Karpas-422 (cell line): ENCODE data around the gene TRIM14. TPM values are rescaled to one million over a fixed set of nuclear protein-coding genes. Genes with fewer than 3 reads are reported as not detected.
"Not testable (repeated sequence)": the region's sequence is repeated elsewhere in the genome, so short reads cannot be mapped to it uniquely, and the experiment has no call there.

Experiments used
- DNase-seq: peaks from one replicate; pipeline ENCODE4 v3.0.0-alpha.2; 2015
- H2AFZ ChIP-seq: fragments of 200-600 bp; sonication (generic); 2 replicates; pipeline ENCODE4 v1.6.1; 2014; ENCODE audit warnings: antibody characterized with exemption, low read length, mixed read lengths
- H3K27ac ChIP-seq: fragments of 200-600 bp; sonication (generic); 2 replicates; pipeline ENCODE4 v1.5.1; 2014; ENCODE audit warnings: mild to moderate bottlenecking, low read length, moderate library complexity
- H3K27me3 ChIP-seq: fragments of 200-600 bp; sonication (generic); 2 replicates; pipeline ENCODE4 v1.6.1; 2014; ENCODE audit warnings: low read length, mixed read lengths
- H3K36me3 ChIP-seq: fragments of 200-600 bp; sonication (generic); 2 replicates; pipeline ENCODE4 v1.6.1; 2014; ENCODE audit warnings: low read length, mixed read lengths; ENCODE audit not compliant: insufficient read depth
- H3K4me1 ChIP-seq: fragments of 200-600 bp; sonication (generic); 2 replicates; pipeline ENCODE4 v1.6.1; 2014; ENCODE audit warnings: mild to moderate bottlenecking, low read length, mixed read lengths
- H3K4me2 ChIP-seq: fragments of 200-600 bp; sonication (generic); 2 replicates; pipeline ENCODE4 v1.6.1; 2014; ENCODE audit warnings: low read length, low read depth, mild to moderate bottlenecking; ENCODE audit not compliant: poor library complexity, severe bottlenecking
- H3K4me3 ChIP-seq: fragments of 200-600 bp; sonication (generic); 2 replicates; pipeline ENCODE4 v1.5.1; 2014; ENCODE audit warnings: mild to moderate bottlenecking, antibody characterized with exemption, low read length, mixed read lengths
- H3K79me2 ChIP-seq: fragments of 200-600 bp; sonication (generic); 2 replicates; pipeline ENCODE4 v1.6.1; 2014; ENCODE audit warnings: mild to moderate bottlenecking, low read length, mixed read lengths
- H3K9ac ChIP-seq: fragments of 200-600 bp; sonication (generic); 2 replicates; pipeline ENCODE4 v1.6.0; 2014; ENCODE audit warnings: low read length
- H3K9me2 ChIP-seq: fragments of 200-600 bp; sonication (generic), shearing (Covaris generic); replicated peaks from 2 replicates; pipeline ENCODE4 v1.6.0; 2014; ENCODE audit warnings: mild to moderate bottlenecking, low read length, moderate library complexity; ENCODE audit not compliant: insufficient read depth
- H3K9me3 ChIP-seq: fragments of 300-700, 200-600 bp; sonication (generic); 2 replicates; pipeline ENCODE4 v1.6.1; 2014; ENCODE audit warnings: low read length, mixed read lengths
- H4K20me1 ChIP-seq: fragments of 200-600 bp; sonication (generic); 2 replicates; pipeline ENCODE4 v1.6.1; 2014; ENCODE audit warnings: mild to moderate bottlenecking, antibody characterized with exemption, low read length, low read depth; ENCODE audit not compliant: insufficient read depth
- total RNA-seq: library from RNA; depleted of rRNA; stranded (reverse); fragments of >200 nt; shearing (Covaris generic); gene quantifications from 2 replicates; pipeline ENCODE4 v1.2.3, GENCODE V29; 2014; ENCODE audit warnings: low replicate concordance

TRIM14 gene
- total RNA-seq, 1 experiment from 2014 or later = 17.5 TPM

- Histone ChIP-seq H3K79me2 (no peaks in the 10 kb centered on the region), H2AFZ (no peak overlapping the region), H3K4me1 (peaks cover 6% of the 10 kb centered on the region), H3K36me3 (no peaks in the 10 kb centered on the region), H3K9me3 (no peaks in the 10 kb centered on the region), H3K27ac (no peak overlapping the region), H3K9ac (no peak overlapping the region), H3K9me2 (no peaks in the 10 kb centered on the region), H3K27me3 (no peaks in the 10 kb centered on the region), H3K4me2 (no peak overlapping the region), H4K20me1 (no peaks in the 10 kb centered on the region), H3K4me3 (no peak overlapping the region)
- DNase-seq = no peak
Measured at GRCh38 chr9:98135938-98136337, 16.9 kb upstream of the TRIM14 start.

DNA sequence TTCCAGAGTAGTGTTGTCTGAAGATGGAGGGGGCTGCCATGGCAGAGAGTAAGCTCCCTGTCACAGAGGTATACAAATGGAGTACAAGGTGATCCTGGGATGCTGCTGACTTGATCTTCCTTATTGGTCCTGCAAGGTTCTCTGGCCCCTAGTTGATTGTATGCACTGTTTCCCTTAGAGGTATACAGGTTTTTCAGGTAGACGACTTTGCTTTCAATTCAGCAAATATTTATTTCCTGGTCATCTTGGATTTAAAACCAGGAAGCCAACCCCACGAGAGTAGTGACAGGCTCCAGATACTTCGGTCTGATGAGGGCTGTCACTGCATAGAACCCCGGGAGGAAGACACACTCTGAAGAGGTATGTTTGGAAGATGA, 16.5 kb upstream of the TRIM14 start:
- Histone ChIP-seq H3K9me2 (no peaks in the 10 kb centered on the region), H3K9me3 (no peaks in the 10 kb centered on the region), H2AFZ (no peak overlapping the region), H3K36me3 (no peaks in the 10 kb centered on the region), H3K27me3 (no peaks in the 10 kb centered on the region), H3K4me2 (no peak overlapping the region), H3K4me1 (peaks cover 6% of the 10 kb centered on the region), H3K9ac (no peak overlapping the region), H3K27ac (no peak overlapping the region), H4K20me1 (no peaks in the 10 kb centered on the region), H3K4me3 (no peak overlapping the region), H3K79me2 (no peaks in the 10 kb centered on the region)
- no peak for DNase-seq

GRCh38 chr9:98134702-98135557, 15.9 kb upstream of the TRIM14 start:
- no peak for DNase-seq
- no peak overlapping the region for H2AFZ ChIP-seq
- H3K36me3 ChIP-seq = no peaks in the 10 kb centered on the region
- H3K4me2 ChIP-seq = no peak overlapping the region
- no peaks in the 10 kb centered on the region for H3K9me3 ChIP-seq
- no peak overlapping the region for H3K27ac ChIP-seq
- H3K9ac ChIP-seq = no peak overlapping the region
- no peaks in the 10 kb centered on the region for H4K20me1 ChIP-seq
- no peaks in the 10 kb centered on the region for H3K9me2 ChIP-seq
- H3K79me2 ChIP-seq = no peaks in the 10 kb centered on the region
- peaks cover 6% of the 10 kb centered on the region for H3K4me1 ChIP-seq
- no peaks in the 10 kb centered on the region for H3K27me3 ChIP-seq
- no peak overlapping the region for H3K4me3 ChIP-seq

- H4K20me1 ChIP-seq = no peaks in the 10 kb centered on the region
- no peaks in the 10 kb centered on the region for H3K9me3 ChIP-seq
- H2AFZ ChIP-seq = no peak overlapping the region
- H3K36me3 ChIP-seq = no peaks in the 10 kb centered on the region
- no peaks in the 10 kb centered on the region for H3K79me2 ChIP-seq
- no peaks in the 10 kb centered on the region for H3K9me2 ChIP-seq
- no peaks in the 10 kb centered on the region for H3K27me3 ChIP-seq
- no peak overlapping the region for H3K27ac ChIP-seq
- peaks cover 17% of the 10 kb centered on the region for H3K4me1 ChIP-seq
- H3K9ac ChIP-seq = no peak overlapping the region
- no peak for DNase-seq
- H3K4me2 ChIP-seq = no peak overlapping the region
- H3K4me3 ChIP-seq = no peak overlapping the region
Measured at GRCh38 chr9:98132806-98133631, 14.0 kb upstream of the TRIM14 start.

DNA sequence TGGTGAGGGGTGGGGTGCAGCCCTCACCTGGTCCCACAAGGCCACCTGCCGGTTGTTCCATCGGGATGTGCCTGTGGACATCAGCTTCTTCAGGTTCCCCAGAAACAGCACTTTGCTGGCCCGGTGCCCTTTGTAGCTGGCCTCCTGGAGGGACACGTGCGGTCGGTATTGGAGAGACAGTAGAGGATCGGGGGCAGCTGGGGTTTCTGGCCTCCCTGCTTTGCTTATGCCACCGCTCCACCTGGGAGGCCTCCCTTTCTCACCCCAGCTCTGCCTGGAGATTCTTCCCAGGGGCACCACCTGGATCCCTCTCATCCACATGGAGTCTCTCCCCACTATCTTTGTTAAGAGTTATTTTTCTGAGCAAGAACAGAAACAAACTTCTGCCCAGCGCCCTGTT, 13.1 kb upstream of the TRIM14 start:
- Histone ChIP-seq H3K4me2 (no peak overlapping the region), H3K36me3 (no peaks in the 10 kb centered on the region), H4K20me1 (no peaks in the 10 kb centered on the region), H3K27me3 (no peaks in the 10 kb centered on the region), H3K4me1 (peaks cover 17% of the 10 kb centered on the region), H3K79me2 (no peaks in the 10 kb centered on the region), H3K27ac (no peak overlapping the region), H2AFZ (no peak overlapping the region), H3K9ac (no peak overlapping the region), H3K9me3 (no peaks in the 10 kb centered on the region), H3K4me3 (no peak overlapping the region), H3K9me2 (no peaks in the 10 kb centered on the region)
- no peak for DNase-seq

DNA sequence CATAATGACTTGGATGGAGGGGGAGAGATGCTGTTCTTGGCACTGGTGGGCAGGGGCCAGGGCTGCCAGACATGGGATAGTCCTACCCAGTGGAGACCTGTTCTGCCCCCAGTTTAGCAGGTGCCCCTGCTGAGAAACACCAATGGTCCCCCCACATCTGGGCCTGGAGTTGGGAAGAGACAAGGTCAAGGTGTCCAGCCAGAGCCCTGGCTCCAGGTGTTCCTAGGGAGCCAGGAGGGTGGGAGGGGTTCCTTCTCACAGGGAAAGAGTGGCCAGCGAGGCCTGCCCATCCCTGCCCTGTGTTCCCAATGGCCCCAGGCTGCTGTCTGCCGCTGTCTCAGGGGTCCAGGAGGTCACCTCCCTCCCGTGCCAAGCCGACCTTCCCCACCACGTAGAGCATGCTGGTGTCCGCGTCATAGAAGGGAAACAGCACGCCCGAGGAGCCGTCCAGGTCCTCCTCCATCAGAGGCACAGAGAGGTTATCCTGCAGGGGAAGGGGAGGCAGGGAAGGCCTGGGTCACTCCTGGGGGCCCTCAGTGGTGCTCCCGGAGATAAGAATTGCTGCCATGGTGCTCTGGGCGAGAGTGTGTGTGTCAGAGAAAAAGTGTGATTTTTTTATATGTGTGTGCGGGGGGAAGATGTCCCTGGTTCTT, 11.7 kb upstream of the TRIM14 start:
- no peak overlapping the region for H3K27ac ChIP-seq
- no peak overlapping the region for H3K9ac ChIP-seq
- H3K79me2 ChIP-seq = no peaks in the 10 kb centered on the region
- no peak overlapping the region for H2AFZ ChIP-seq
- H3K9me3 ChIP-seq = no peaks in the 10 kb centered on the region
- peaks cover 17% of the 10 kb centered on the region for H3K4me1 ChIP-seq
- no peaks in the 10 kb centered on the region for H3K27me3 ChIP-seq
- H3K4me3 ChIP-seq = no peak overlapping the region
- no peaks in the 10 kb centered on the region for H3K36me3 ChIP-seq
- H4K20me1 ChIP-seq = no peaks in the 10 kb centered on the region
- DNase-seq = no peak
- H3K4me2 ChIP-seq = no peak overlapping the region
- no peaks in the 10 kb centered on the region for H3K9me2 ChIP-seq

DNA sequence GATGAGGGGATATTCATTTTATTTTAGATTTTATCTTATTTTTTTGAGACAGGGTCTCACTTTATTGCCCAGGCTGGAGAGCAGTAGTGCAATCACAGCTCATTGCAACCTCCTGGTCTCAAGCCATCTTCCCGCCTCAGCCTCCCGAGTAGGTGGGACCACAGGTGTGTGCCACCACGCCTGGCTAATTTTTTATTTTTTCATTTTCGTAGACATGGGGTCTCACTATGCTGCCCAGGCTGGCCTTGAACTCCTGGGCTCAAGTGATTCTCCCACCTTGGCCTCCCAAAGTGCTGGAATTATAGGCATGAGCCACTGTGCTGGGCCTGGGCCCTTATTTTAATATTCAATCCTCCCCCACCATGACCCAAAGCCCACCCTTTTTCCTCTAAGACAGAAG, 11.0 kb upstream of the TRIM14 start:
- H3K36me3 ChIP-seq, H3K27ac ChIP-seq: not testable (repeated sequence)

DNA sequence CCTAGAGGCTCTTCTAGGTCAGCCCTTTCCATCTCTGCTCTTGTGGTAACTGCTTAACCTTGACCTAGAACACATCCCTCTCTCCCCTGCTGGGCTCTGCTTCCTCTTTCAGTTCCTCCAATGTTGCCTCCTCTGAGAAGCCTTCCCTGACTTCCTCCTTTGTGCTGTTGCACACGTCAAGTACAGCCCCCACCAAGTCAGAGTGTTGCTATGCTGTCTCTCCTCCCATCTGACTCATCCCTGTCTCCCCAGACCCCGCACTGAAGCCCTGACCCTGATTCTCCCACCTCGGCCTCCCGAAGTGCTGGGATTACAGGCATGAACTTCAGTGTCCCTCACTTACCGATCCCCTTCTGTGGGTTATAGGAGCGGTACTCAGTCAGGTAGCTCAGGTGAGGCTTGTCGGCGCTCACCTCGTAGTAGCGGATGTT, 10.4 kb upstream of the TRIM14 start:
- Histone ChIP-seq H3K4me1 (peaks cover 17% of the 10 kb centered on the region), H3K36me3 (no peaks in the 10 kb centered on the region), H3K9me2 (no peaks in the 10 kb centered on the region), H3K27me3 (no peaks in the 10 kb centered on the region), H3K9me3 (no peaks in the 10 kb centered on the region), H2AFZ (no peak overlapping the region), H3K4me3 (no peak overlapping the region), H3K9ac (no peak overlapping the region), H4K20me1 (no peaks in the 10 kb centered on the region), H3K4me2 (no peak overlapping the region), H3K79me2 (no peaks in the 10 kb centered on the region), H3K27ac (no peak overlapping the region)
- DNase-seq = peak; percentile 86

More for the DNA sequence above, 11.0 kb upstream of the TRIM14 start:
- not testable (repeated sequence) for H4K20me1 ChIP-seq, H3K79me2 ChIP-seq, H3K9me3 ChIP-seq, H3K4me2 ChIP-seq, H3K4me3 ChIP-seq, DNase-seq, H3K27me3 ChIP-seq, H3K9ac ChIP-seq, H2AFZ ChIP-seq, H3K9me2 ChIP-seq
- peaks cover 17% of the 10 kb centered on the region for H3K4me1 ChIP-seq
